ENCODE measurements around the gene YIPF2.

The YIPF2 gene

GRCh38 chr19:10872546-10873107 is 55.8 kb downstream of the YIPF2 start:
- no peak for DNase-seq
